ENCODE data around the gene MATN1.

Gene MATN1

DNA sequence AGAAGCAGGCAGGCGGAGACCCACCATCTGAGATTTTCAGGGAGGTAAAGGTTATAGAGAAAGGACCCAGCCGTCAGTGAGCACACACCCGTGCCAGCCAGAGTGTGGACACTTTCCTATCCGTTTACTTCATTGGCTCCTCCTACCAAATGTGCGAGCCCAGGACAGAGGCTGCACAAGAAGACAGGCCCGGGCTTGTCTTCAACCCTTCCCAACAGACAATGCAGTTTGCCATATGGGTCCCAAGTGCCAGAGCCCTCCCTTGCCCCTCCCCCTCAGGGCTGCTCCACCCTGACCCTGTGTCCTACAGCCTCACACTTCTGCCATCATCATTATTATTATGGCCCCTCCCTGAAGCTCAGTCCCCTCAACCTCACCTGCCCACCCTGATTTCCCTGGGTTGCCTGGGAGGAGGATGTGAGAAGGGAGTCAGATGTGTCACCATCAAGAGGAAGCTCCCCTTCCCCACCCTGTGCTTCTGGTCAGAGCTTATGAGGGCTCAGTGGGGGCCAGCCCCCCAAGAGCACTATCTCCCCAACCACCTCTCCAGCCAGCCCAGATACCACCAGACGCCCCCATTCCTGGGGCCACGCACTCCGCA is 24.8 kb upstream of the MATN1 start:
- Histone ChIP-seq H3F3A (ENCODE audit: low read depth) (no peaks in the 10 kb centered on the region), H3K9ac (ENCODE audit: low read depth, low read length, poor library complexity, severe bottlenecking) (peak overlapping the region; percentile 42), H4K20me1 (ENCODE audit: insufficient read depth, low read length, poor library complexity, severe bottlenecking) (peaks cover 93% of the 10 kb centered on the region), H3K9me2 (replicated peaks; ENCODE audit: low read depth, low read length) (no peaks in the 10 kb centered on the region), H2AFZ (ENCODE audit: low read length) (no peak overlapping the region), H3K9me3 (ENCODE audit: insufficient read depth, low read depth, low read length) (no peaks in the 10 kb centered on the region), H3K4me3 (ENCODE audit: low read length, poor library complexity, severe bottlenecking) (no peak overlapping the region), H3K79me2 (ENCODE audit: insufficient read depth, low read length) (peaks cover 95% of the 10 kb centered on the region), H3K36me3 (ENCODE audit: insufficient read depth, low read length) (peaks cover 20% of the 10 kb centered on the region; the same call in 1 of the 2 replicates), H3K27me3 (ENCODE audit: insufficient read depth, low read length, poor library complexity, severe bottlenecking) (no peaks in the 10 kb centered on the region), H3K4me1 (ENCODE audit: insufficient read depth, low read length, poor library complexity, severe bottlenecking) (peaks cover 89% of the 10 kb centered on the region), H3K4me2 (ENCODE audit: low read depth, low read length, poor library complexity, severe bottlenecking) (peak overlapping the region; percentile 100)
- TF ChIP-seq, protein P1, sequence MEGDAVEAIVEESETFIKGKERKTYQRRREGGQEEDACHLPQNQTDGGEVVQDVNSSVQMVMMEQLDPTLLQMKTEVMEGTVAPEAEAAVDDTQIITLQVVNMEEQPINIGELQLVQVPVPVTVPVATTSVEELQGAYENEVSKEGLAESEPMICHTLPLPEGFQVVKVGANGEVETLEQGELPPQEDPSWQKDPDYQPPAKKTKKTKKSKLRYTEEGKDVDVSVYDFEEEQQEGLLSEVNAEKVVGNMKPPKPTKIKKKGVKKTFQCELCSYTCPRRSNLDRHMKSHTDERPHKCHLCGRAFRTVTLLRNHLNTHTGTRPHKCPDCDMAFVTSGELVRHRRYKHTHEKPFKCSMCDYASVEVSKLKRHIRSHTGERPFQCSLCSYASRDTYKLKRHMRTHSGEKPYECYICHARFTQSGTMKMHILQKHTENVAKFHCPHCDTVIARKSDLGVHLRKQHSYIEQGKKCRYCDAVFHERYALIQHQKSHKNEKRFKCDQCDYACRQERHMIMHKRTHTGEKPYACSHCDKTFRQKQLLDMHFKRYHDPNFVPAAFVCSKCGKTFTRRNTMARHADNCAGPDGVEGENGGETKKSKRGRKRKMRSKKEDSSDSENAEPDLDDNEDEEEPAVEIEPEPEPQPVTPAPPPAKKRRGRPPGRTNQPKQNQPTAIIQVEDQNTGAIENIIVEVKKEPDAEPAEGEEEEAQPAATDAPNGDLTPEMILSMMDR (conservative IDR thresholded peaks at IDR 0.05; ENCODE audit: low read length): no peak
- TF ChIP-seq EZH2phosphoT487 (IDR thresholded peaks at IDR 0.05; ENCODE audit: borderline replicate concordance): no peak

- H3K4me2 ChIP-seq (ENCODE audit: low read depth, low read length, poor library complexity, severe bottlenecking): peak overlapping the region; percentile 54
- H3K4me1 ChIP-seq (ENCODE audit: insufficient read depth, low read length, poor library complexity, severe bottlenecking): peaks cover 91% of the 10 kb centered on the region
- H3F3A ChIP-seq (ENCODE audit: low read depth): no peaks in the 10 kb centered on the region
These were observed 23.9 kb upstream of the MATN1 start for GRCh38 chr1:30747033-30748008.

DNA sequence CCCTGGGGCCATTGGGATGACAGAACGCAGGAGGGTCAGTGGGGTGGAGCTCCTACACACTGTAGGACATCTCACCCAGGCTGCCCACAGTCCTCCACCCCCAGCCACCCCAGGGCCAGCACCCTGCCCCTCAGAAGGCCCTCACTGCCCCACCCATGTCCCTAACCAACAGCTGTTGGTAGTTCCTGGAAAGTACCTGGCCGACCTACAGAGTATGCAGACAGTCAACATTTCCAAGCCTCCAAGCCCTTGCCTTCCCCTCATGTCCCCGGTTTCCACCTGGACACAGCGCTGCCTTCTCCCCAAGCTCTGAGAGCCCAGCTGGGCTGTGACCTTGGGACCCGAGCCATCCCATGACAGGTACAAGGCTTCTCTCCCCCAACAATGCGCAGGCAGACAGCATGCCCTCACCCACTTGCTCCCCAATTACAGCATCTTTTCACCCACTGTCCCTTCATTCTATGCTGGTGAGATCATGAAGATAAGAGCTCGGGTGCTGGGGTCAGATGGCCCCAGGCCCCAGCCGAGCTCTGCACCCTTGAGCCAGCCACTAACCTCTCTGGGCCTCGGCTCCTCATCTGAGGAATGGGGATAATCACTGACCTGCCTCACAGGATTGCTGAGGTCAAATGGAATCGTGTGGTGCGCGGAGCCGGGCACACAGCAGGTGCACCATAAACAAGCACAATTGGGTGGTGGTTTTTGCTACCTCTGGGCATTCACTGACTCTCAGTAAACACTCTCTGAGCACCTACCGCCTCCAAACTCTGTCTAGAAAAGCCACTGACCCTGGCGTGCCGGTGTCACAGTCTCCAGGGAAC is 23.0 kb upstream of the MATN1 start:
- no peaks in the 10 kb centered on the region for H3K27me3 ChIP-seq (ENCODE audit: insufficient read depth, low read length, poor library complexity, severe bottlenecking)
- no peak for TF ChIP-seq EZH2phosphoT487 (IDR thresholded peaks at IDR 0.05; ENCODE audit: borderline replicate concordance)
- TF ChIP-seq, protein P1 (conservative IDR thresholded peaks at IDR 0.05; ENCODE audit: low read length): no peak
- peak overlapping the region; percentile 42 for H3K9ac ChIP-seq (ENCODE audit: low read depth, low read length, poor library complexity, severe bottlenecking)
- peaks cover 93% of the 10 kb centered on the region for H4K20me1 ChIP-seq (ENCODE audit: insufficient read depth, low read length, poor library complexity, severe bottlenecking)
- no peaks in the 10 kb centered on the region for H3F3A ChIP-seq (ENCODE audit: low read depth)
- H3K4me1 ChIP-seq (ENCODE audit: insufficient read depth, low read length, poor library complexity, severe bottlenecking): peaks cover 82% of the 10 kb centered on the region
- no peak overlapping the region for H3K4me3 ChIP-seq (ENCODE audit: low read length, poor library complexity, severe bottlenecking)
- H3K9me3 ChIP-seq (ENCODE audit: insufficient read depth, low read depth, low read length): no peaks in the 10 kb centered on the region
- no peak overlapping the region for H2AFZ ChIP-seq (ENCODE audit: low read length)
- peaks cover 33% of the 10 kb centered on the region; the same call in 1 of the 2 replicates for H3K36me3 ChIP-seq (ENCODE audit: insufficient read depth, low read length)
- H3K79me2 ChIP-seq (ENCODE audit: insufficient read depth, low read length): peaks cover 95% of the 10 kb centered on the region
- peak overlapping the region; percentile 54 for H3K4me2 ChIP-seq (ENCODE audit: low read depth, low read length, poor library complexity, severe bottlenecking)
- H3K9me2 ChIP-seq (replicated peaks; ENCODE audit: low read depth, low read length): no peaks in the 10 kb centered on the region

More at GRCh38 chr1:30747033-30748008, 23.9 kb upstream of the MATN1 start:
- Histone ChIP-seq H3K36me3 (ENCODE audit: insufficient read depth, low read length) (peaks cover 24% of the 10 kb centered on the region; the same call in 1 of the 2 replicates), H3K4me3 (ENCODE audit: low read length, poor library complexity, severe bottlenecking) (no peak overlapping the region), H3K9ac (ENCODE audit: low read depth, low read length, poor library complexity, severe bottlenecking) (peak overlapping the region; percentile 9), H3K9me2 (replicated peaks; ENCODE audit: low read depth, low read length) (no peaks in the 10 kb centered on the region), H2AFZ (ENCODE audit: low read length) (no peak overlapping the region), H3K9me3 (ENCODE audit: insufficient read depth, low read depth, low read length) (no peaks in the 10 kb centered on the region), H3K79me2 (ENCODE audit: insufficient read depth, low read length) (peaks cover 95% of the 10 kb centered on the region), H3K27me3 (ENCODE audit: insufficient read depth, low read length, poor library complexity, severe bottlenecking) (no peaks in the 10 kb centered on the region), H4K20me1 (ENCODE audit: insufficient read depth, low read length, poor library complexity, severe bottlenecking) (peaks cover 93% of the 10 kb centered on the region)
- TF ChIP-seq, protein P1 (conservative IDR thresholded peaks at IDR 0.05; ENCODE audit: low read length): no peak
- no peak for TF ChIP-seq EZH2phosphoT487 (IDR thresholded peaks at IDR 0.05; ENCODE audit: borderline replicate concordance)

Measured in Loucy (cell line).